ENCODE results near the gene STC2. TPM values are rescaled to one million over a fixed set of nuclear protein-coding genes. Genes with fewer than 3 reads are reported as not detected.

Gene STC2
- total and polyA plus RNA-seq, 8 donors: 6.1 to 117 (median 12.4) TPM

- ATAC-seq (no peak), DNase-seq (no peak), FAIRE-seq (no peak)
- Histone ChIP-seq H3K9me3 (no peaks in the 10 kb centered on the region), H3K27me3 (no peaks in the 10 kb centered on the region), H3K4me3 (no peak overlapping the region), H3K27ac (no peak overlapping the region), H3K4me1 (no peaks in the 10 kb centered on the region), H3K36me3 (no peaks in the 10 kb centered on the region)
- 71 to 81% methylated on average over 24 of the region's 24 CpGs for WGBS, 2 donors
- no peak for TF ChIP-seq CTCF (IDR thresholded peaks at IDR 0.05)
- intact Hi-C loops (cut with DNase I): no loop called here
Observed at GRCh38 chr5:173352366-173353349, 24.4 kb upstream of the STC2 start.

DNA sequence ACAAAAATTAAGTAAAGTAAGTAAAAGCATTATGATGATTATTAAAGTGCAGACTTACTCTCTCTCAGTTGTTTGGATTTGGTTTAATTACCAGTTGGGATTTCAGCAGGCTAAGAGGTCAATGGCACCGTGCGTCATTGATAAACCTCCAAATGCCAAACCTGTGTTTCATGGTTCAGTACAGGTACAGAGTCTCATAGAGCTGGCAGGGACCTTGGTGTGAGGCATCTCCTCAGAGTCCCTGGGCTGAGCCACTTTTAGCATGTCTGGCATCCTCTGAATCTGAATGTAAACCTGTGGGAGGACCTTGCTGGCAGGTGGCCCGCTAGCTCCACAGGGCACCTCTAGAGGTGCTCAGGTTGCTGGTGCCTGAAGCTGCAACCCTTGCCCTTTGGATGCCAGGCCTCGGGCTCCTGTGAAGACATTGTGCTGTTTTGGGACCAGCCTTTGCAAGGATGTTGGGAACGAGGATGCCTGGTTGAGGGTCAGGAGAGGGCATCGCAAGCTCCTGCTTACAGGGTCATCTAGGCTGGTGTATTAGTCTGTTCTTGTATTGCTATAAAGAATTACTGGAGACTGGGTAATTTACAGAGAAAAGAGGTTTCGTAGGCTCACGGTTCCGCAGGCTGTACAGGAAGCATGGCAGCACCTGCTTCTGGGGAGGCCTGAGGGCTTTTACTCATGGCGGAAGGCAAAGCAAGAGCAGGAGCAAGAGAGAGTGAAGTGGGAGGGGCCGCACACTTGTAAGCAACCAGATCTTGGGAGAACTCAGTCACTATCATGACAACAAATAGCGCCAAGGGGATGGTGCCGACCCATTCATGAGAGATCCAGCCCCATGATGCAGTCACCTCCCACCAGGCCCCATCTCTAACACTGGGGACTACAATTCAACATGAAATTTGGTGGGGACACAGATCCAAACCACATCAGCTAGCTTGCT is 14.9 kb upstream of the STC2 start:
- Histone ChIP-seq H3K27me3 (no peaks in the 10 kb centered on the region), H3K4me1 (no peaks in the 10 kb centered on the region), H3K4me3 (no peak overlapping the region), H3K27ac (no peak overlapping the region), H3K9me3 (no peaks in the 10 kb centered on the region), H3K36me3 (no peaks in the 10 kb centered on the region)
- WGBS, 2 donors: 85 to 91% methylated on average over 13 of the region's 13 CpGs
- ATAC-seq: no peak
- FAIRE-seq: no peak
- TF ChIP-seq CTCF (IDR thresholded peaks at IDR 0.05): no peak
- DNase-seq: no peak
- intact Hi-C loops (cut with DNase I): no loop called here

GRCh38 chr5:173341961-173342430 is 13.8 kb upstream of the STC2 start:
- no peak overlapping the region for H3K4me3 ChIP-seq
- ATAC-seq (no peak), DNase-seq (no peak), FAIRE-seq (no peak)
- intact Hi-C loops (cut with DNase I): no loop called here
- H3K9me3 ChIP-seq: no peaks in the 10 kb centered on the region
- H3K4me1 ChIP-seq: no peaks in the 10 kb centered on the region
- no peaks in the 10 kb centered on the region for H3K27me3 ChIP-seq
- H3K36me3 ChIP-seq: no peaks in the 10 kb centered on the region
- WGBS, 2 donors: 66 to 73% methylated on average over 5 to 7 of the region's 7 CpGs
- TF ChIP-seq CTCF (IDR thresholded peaks at IDR 0.05): no peak
- no peak overlapping the region for H3K27ac ChIP-seq

GRCh38 chr5:173340984-173341383 is 12.8 kb upstream of the STC2 start:
- no peak overlapping the region for H3K4me3 ChIP-seq
- H3K27ac ChIP-seq: no peak overlapping the region
- no peaks in the 10 kb centered on the region for H3K4me1 ChIP-seq
- no peak for TF ChIP-seq CTCF (IDR thresholded peaks at IDR 0.05)
- no peaks in the 10 kb centered on the region for H3K27me3 ChIP-seq
- WGBS, 2 donors: 66 to 76% methylated on average over 6 of the region's 6 CpGs
- no peaks in the 10 kb centered on the region for H3K9me3 ChIP-seq
- H3K36me3 ChIP-seq: no peaks in the 10 kb centered on the region
- intact Hi-C loops (cut with DNase I): no loop called here
- FAIRE-seq: no peak
- ATAC-seq: no peak
- no peak for DNase-seq

Data from pancreas (tissue), 10 donors.